Measurements from ENCODE around the gene MCTP1. TPM values are rescaled to one million over a fixed set of nuclear protein-coding genes. Genes with fewer than 3 reads are reported as not detected.
"Not testable (repeated sequence)": the region's sequence is repeated elsewhere in the genome, so short reads cannot be mapped to it uniquely, and the experiment has no call there.

Gene MCTP1
- total RNA-seq, 2 experiments from 2014 or later, result not detected

- intact Hi-C loops (cut with micrococcal nuclease; ENCODE audit: unreplicated experiment), result no loop called here
- H3K4me3 ChIP-seq (ENCODE audit: low read depth, low read length, poor library complexity, severe bottlenecking), result no peak overlapping the region
Observed at GRCh38 chr5:95148453-95148852, 136.4 kb downstream of the MCTP1 start.

GRCh38 chr5:95143858-95144257 lies 141.0 kb downstream of the MCTP1 start:
- H4K20me1 ChIP-seq (ENCODE audit: insufficient read depth, low read length); H3K27ac ChIP-seq (ENCODE audit: low read depth, low read length, poor library complexity, severe bottlenecking); H3K79me2 ChIP-seq (ENCODE audit: insufficient read depth, low read depth, low read length); H3K4me3 ChIP-seq (ENCODE audit: low read depth, low read length, poor library complexity, severe bottlenecking); H3K36me3 ChIP-seq (ENCODE audit: insufficient read depth, low read length); DNase-seq (ENCODE audit: low spot score); H3K4me2 ChIP-seq (ENCODE audit: low read length); BruUV-seq (replicated peaks); H2AFZ ChIP-seq (ENCODE audit: low read length); H3K9me2 ChIP-seq (ENCODE audit: insufficient read depth, low read length); intact Hi-C loops (cut with micrococcal nuclease; ENCODE audit: unreplicated experiment); H3K9me3 ChIP-seq (ENCODE audit: low read length); H3K4me1 ChIP-seq (ENCODE audit: insufficient read depth, low read length, poor library complexity, severe bottlenecking): not testable (repeated sequence)
- ChIA-PET POLR2A (interaction anchor here (0.6 kb wide), 1 partner anchor 34 kb away, joined by 3 read pairs; no protein-coding TSS in a partner anchor), CTCF (ENCODE audit: unreplicated experiment) (interaction anchor here (0.6 kb wide), 1 partner anchor 1302 kb away, joined by 3 read pairs; no protein-coding TSS in a partner anchor)

More at GRCh38 chr5:95148453-95148852, 136.4 kb downstream of the MCTP1 start:
- no peaks in the 10 kb centered on the region for H3K4me1 ChIP-seq (ENCODE audit: insufficient read depth, low read length, poor library complexity, severe bottlenecking)
- no TSS peak for BruUV-seq (replicated peaks)
- no peaks in the 10 kb centered on the region for H3K9me3 ChIP-seq (ENCODE audit: low read length)
- no peak for DNase-seq (ENCODE audit: low spot score)
- H3K27ac ChIP-seq (ENCODE audit: low read depth, low read length, poor library complexity, severe bottlenecking), result no peak overlapping the region
- H3K36me3 ChIP-seq (ENCODE audit: insufficient read depth, low read length), result no peaks in the 10 kb centered on the region
- H4K20me1 ChIP-seq (ENCODE audit: insufficient read depth, low read length), result no peaks in the 10 kb centered on the region
- no peaks in the 10 kb centered on the region for H3K9me2 ChIP-seq (ENCODE audit: insufficient read depth, low read length)
- H3K4me2 ChIP-seq (ENCODE audit: low read length), result no peak overlapping the region
- H3K79me2 ChIP-seq (ENCODE audit: insufficient read depth, low read depth, low read length), result no peaks in the 10 kb centered on the region
- CTCF ChIA-PET (ENCODE audit: unreplicated experiment), result interaction anchor here (0.6 kb wide), 1 partner anchor 14 kb away, joined by 3 read pairs; no protein-coding TSS in a partner anchor
- TF ChIP-seq CTCF (conservative IDR thresholded peaks at IDR 0.05; ENCODE audit: low read length) (no peak), EZH2phosphoT487 (IDR thresholded peaks at IDR 0.05; ENCODE audit: borderline replicate concordance, low read depth, low read length) (no peak)
- POLR2A ChIA-PET, result interaction anchor here (0.7 kb wide), 1 partner anchor 831 kb away, joined by 3 read pairs; no protein-coding TSS in a partner anchor
- H2AFZ ChIP-seq (ENCODE audit: low read length), result no peak overlapping the region

- H3K27ac ChIP-seq (ENCODE audit: low read depth, low read length, poor library complexity, severe bottlenecking), result no peak overlapping the region
- H2AFZ ChIP-seq (ENCODE audit: low read length), result no peak overlapping the region
- no peak for DNase-seq (ENCODE audit: low spot score)
- no peak overlapping the region for H3K4me3 ChIP-seq (ENCODE audit: low read depth, low read length, poor library complexity, severe bottlenecking)
- no peaks in the 10 kb centered on the region for H3K9me3 ChIP-seq (ENCODE audit: low read length)
- no peak overlapping the region for H3K4me2 ChIP-seq (ENCODE audit: low read length)
- no peaks in the 10 kb centered on the region for H3K4me1 ChIP-seq (ENCODE audit: insufficient read depth, low read length, poor library complexity, severe bottlenecking)
- no peaks in the 10 kb centered on the region for H3K79me2 ChIP-seq (ENCODE audit: insufficient read depth, low read depth, low read length)
- H3K36me3 ChIP-seq (ENCODE audit: insufficient read depth, low read length), result no peaks in the 10 kb centered on the region
- intact Hi-C loops (cut with micrococcal nuclease; ENCODE audit: unreplicated experiment), result no loop called here
- no TSS peak for BruUV-seq (replicated peaks)
- 0 out of 2 replicates have a peak, but pooled peaks cover 4% of the 10 kb centered on the region for H3K9me2 ChIP-seq (ENCODE audit: insufficient read depth, low read length)
- no peaks in the 10 kb centered on the region for H4K20me1 ChIP-seq (ENCODE audit: insufficient read depth, low read length)
- ChIA-PET POLR2A (interaction anchor here (1.0 to 1.6 kb wide), 2 partner anchors 10 to 119 kb away, joined by 3 to 6 read pairs; no protein-coding TSS in a partner anchor), CTCF (ENCODE audit: unreplicated experiment) (no interaction called here)
- TF ChIP-seq CTCF (conservative IDR thresholded peaks at IDR 0.05; ENCODE audit: low read length) (no peak), EZH2phosphoT487 (IDR thresholded peaks at IDR 0.05; ENCODE audit: borderline replicate concordance, low read depth, low read length) (no peak)
Observed at GRCh38 chr5:95142145-95142544, 142.7 kb downstream of the MCTP1 start.
